OCI-LY3 (cell line): ENCODE results near the gene SELENOO.

ENCODE experiments used
- CTCF ChIP-seq: fragments of 200-600, 300-600 bp; sonication (generic); IDR thresholded peaks from 2 replicates; pipeline ENCODE4 v1.5.1; 2014; ENCODE audit warnings: antibody characterized with exemption, low read length, low read depth
- EZH2phosphoT487 ChIP-seq: fragments of 200-600 bp; shearing (Covaris generic); IDR thresholded peaks from 2 replicates; pipeline ENCODE4 v1.6.1; 2018; ENCODE audit warnings: antibody characterized with exemption, mixed run types, low read depth

DNA sequence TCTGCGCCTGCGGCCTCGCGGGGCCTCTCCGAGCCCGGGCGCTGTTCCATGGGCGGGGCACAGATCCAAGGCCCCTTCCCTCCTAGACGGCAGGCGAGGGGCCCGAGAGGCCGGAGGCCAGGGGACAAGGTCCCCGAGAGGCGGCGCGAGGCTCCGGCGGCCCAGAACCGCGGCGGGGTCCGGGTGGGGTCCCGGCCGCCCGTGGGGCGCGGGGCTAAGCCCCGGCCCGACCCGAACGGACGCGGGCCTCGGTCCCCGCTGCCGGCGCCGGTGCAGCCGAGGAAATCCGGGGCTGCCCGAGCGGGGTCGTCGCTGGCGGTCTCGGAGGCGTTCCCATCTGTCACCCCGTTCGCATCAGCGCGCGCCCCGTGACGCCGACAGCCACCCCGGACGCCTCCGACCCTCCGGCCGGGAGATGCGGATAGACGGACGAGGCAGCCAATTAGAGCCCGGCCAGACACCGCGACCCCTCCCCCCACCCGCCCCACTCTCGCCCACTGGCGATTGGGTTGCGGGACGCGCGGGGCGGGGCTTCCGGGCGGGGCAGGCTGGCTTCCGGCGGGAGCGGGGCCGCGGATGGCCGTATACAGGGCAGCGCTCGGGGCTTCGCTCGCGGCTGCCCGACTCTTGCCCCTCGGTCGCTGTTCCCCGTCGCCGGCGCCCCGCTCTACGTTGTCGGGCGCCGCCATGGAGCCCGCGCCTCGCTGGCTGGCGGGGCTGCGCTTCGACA lies at the start of gene SELENOO:
- TF ChIP-seq CTCF (no peak), EZH2phosphoT487 (no peak)
